Measurements from ENCODE around the gene ZNF496. TPM values are rescaled to one million over a fixed set of nuclear protein-coding genes. Genes with fewer than 3 reads are reported as not detected.

Gene ZNF496
- total RNA-seq, 4 donors from 2014 or later, result 34.2 to 47.4 (median 39.7) TPM

- intact Hi-C loops (cut with DNase I; ENCODE audit: low total_unique reads), result no loop called here
- DNase-seq (no peak), ATAC-seq (no peak)
- no peaks in the 10 kb centered on the region for H3K9me3 ChIP-seq
- H3K27me3 ChIP-seq, result no peaks in the 10 kb centered on the region
- in situ Hi-C loops (cut with MboI; ENCODE audit: low sequenced_read_pairs in 4 of 4), result no loop called here
- H3K36me3 ChIP-seq, result peaks cover 0 to 51% of the 10 kb centered on the region in 2 donors
- TF ChIP-seq, protein P1, sequence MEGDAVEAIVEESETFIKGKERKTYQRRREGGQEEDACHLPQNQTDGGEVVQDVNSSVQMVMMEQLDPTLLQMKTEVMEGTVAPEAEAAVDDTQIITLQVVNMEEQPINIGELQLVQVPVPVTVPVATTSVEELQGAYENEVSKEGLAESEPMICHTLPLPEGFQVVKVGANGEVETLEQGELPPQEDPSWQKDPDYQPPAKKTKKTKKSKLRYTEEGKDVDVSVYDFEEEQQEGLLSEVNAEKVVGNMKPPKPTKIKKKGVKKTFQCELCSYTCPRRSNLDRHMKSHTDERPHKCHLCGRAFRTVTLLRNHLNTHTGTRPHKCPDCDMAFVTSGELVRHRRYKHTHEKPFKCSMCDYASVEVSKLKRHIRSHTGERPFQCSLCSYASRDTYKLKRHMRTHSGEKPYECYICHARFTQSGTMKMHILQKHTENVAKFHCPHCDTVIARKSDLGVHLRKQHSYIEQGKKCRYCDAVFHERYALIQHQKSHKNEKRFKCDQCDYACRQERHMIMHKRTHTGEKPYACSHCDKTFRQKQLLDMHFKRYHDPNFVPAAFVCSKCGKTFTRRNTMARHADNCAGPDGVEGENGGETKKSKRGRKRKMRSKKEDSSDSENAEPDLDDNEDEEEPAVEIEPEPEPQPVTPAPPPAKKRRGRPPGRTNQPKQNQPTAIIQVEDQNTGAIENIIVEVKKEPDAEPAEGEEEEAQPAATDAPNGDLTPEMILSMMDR (IDR thresholded peaks at IDR 0.05 in 4 of 5, conservative IDR thresholded peaks at IDR 0.05 in 1 of 5), result no peak
- no peak for TF ChIP-seq POLR2A (IDR thresholded peaks at IDR 0.05)
- no peak overlapping the region for H3K27ac ChIP-seq
- no peaks in the 10 kb centered on the region for H3K4me1 ChIP-seq
- no peak overlapping the region for H3K4me3 ChIP-seq
These were observed 31.0 kb downstream of the ZNF496 start for GRCh38 chr1:247300491-247301175.

DNA sequence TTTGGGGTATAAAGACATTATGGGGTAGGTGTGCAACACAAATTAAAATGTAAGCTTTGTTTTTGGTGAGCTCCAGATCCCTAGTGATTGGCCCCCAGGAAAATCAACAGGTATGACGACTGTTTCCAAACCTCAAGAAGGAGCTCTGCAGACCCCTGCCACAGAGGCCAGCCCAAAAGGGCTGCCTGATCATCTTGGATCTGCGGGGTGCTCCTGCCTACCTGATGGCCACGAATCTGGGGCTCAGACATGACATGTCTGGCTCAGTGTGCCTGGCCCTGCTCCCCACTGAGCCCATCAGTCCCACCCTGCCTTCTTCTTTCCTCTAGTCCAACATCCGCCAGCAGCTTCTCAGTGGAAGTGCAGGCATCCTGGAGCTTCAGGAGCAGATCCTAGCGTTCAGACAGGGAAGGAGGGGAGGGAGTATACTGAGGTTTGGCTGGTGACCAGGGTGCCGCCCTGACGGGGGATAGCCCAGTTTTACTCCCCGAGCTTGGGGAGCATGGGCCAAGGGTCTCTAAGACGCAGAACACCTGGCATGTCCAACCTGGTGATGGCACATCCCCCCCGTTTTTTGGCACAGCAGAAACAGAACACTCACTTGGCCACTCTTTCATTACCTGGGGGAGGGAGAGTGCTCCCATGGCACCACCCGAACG, 31.8 kb downstream of the ZNF496 start:
- ATAC-seq, result no peak

DNA sequence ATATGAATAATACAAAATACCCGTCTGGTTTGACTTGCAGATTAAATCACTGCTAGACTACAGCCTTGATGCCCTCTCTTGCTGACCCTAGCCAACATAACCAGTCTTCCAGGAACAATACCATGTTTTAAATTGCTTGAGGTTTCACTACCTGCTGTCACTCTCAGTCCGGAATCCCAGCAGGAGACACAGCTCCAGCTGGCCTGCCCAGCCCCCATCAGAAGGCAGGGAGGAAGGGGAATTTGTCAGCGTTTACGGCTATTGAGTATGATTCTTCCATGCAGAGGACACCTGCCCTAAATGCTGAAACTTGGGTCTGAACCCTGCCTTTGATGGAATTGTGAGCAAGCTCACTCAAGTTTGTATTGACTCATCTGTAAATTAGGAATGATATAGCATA, 33.0 kb downstream of the ZNF496 start:
- TF ChIP-seq POLR2A (IDR thresholded peaks at IDR 0.05), result no peak
- TF ChIP-seq, protein P1 (IDR thresholded peaks at IDR 0.05 in 4 of 5, conservative IDR thresholded peaks at IDR 0.05 in 1 of 5), result no peak
- no peak for ATAC-seq
- DNase-seq, result no peak
- Histone ChIP-seq H3K4me3 (no peak overlapping the region), H3K9me3 (no peaks in the 10 kb centered on the region), H3K27ac (no peak overlapping the region), H3K27me3 (no peaks in the 10 kb centered on the region), H3K4me1 (no peaks in the 10 kb centered on the region), H3K36me3 (peaks cover 0 to 43% of the 10 kb centered on the region in 2 donors)
- in situ Hi-C loops (cut with MboI; ENCODE audit: low sequenced_read_pairs in 4 of 4) (no loop called here), intact Hi-C loops (cut with DNase I; ENCODE audit: low total_unique reads) (no loop called here)

More for the DNA sequence above, 31.8 kb downstream of the ZNF496 start:
- H3K4me3 ChIP-seq, result no peak overlapping the region
- H3K9me3 ChIP-seq, result no peaks in the 10 kb centered on the region
- in situ Hi-C loops (cut with MboI; ENCODE audit: low sequenced_read_pairs in 4 of 4), result no loop called here
- H3K27ac ChIP-seq, result no peak overlapping the region
- H3K36me3 ChIP-seq, result peaks cover 0 to 45% of the 10 kb centered on the region in 2 donors
- intact Hi-C loops (cut with DNase I; ENCODE audit: low total_unique reads), result no loop called here
- no peaks in the 10 kb centered on the region for H3K4me1 ChIP-seq
- TF ChIP-seq POLR2A (IDR thresholded peaks at IDR 0.05), result no peak
- TF ChIP-seq, protein P1 (IDR thresholded peaks at IDR 0.05 in 4 of 5, conservative IDR thresholded peaks at IDR 0.05 in 1 of 5), result no peak
- DNase-seq, result no peak
- H3K27me3 ChIP-seq, result no peaks in the 10 kb centered on the region

- TF ChIP-seq, protein P1 (IDR thresholded peaks at IDR 0.05 in 4 of 5, conservative IDR thresholded peaks at IDR 0.05 in 1 of 5), result no peak
- no peak for TF ChIP-seq POLR2A (IDR thresholded peaks at IDR 0.05)
- Histone ChIP-seq H3K27me3 (no peaks in the 10 kb centered on the region), H3K36me3 (peaks cover 0 to 37% of the 10 kb centered on the region in 2 donors), H3K9me3 (no peaks in the 10 kb centered on the region), H3K4me1 (no peaks in the 10 kb centered on the region), H3K27ac (no peak overlapping the region), H3K4me3 (no peak overlapping the region)
- in situ Hi-C loops (cut with MboI; ENCODE audit: low sequenced_read_pairs in 4 of 4) (no loop called here), intact Hi-C loops (cut with DNase I; ENCODE audit: low total_unique reads) (no loop called here)
- ATAC-seq (no peak), DNase-seq (no peak)
These were observed 33.6 kb downstream of the ZNF496 start for GRCh38 chr1:247298124-247298481.

Data from gastrocnemius medialis (tissue), 4 donors.